ENCODE results near the gene RRBP1. TPM values are rescaled to one million over a fixed set of nuclear protein-coding genes. Genes with fewer than 3 reads are reported as not detected.

Gene RRBP1
- total and polyA plus RNA-seq, 4 donors = 106 to 208 (median 127) TPM

DNA sequence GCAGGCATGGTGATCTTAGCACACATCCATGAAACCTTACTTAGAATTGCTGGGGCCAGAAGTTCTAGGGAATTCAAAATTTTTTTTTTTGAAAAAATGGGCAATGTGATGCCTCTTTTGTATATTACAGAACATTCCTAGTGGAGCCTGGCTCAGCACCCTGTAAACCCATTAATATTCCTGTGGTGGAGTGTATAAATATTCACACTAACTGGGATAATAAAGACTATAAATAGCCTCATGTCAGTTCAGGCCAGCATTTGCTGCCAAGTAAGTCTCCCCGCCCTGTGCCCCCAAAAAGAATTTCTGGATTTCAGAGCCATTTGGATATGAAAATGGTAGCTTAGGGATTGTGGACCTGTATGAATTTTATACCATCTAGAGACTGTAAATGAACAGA, 32.6 kb upstream of the RRBP1 start:
- Histone ChIP-seq H3K9me3 (ENCODE audit: control insufficient read depth in 4 of 4, insufficient read depth in 3 of 4, low read length in 3 of 4) (no peaks in the 10 kb centered on the region), H3K36me3 (ENCODE audit: control insufficient read depth in 4 of 4, insufficient read depth in 4 of 4, low read length in 4 of 4) (no peaks in the 10 kb centered on the region), H3K4me3 (no peak overlapping the region), H3K4me1 (ENCODE audit: control insufficient read depth in 5 of 5, insufficient read depth in 5 of 5, low read length in 5 of 5) (peaks cover 0 to 26% (median 7%) of the 10 kb centered on the region in 5 donors), H3K27me3 (ENCODE audit: control insufficient read depth in 3 of 3, insufficient read depth in 3 of 3, low read length in 2 of 3) (no peaks in the 10 kb centered on the region), H3K27ac (ENCODE audit: low read depth in 1 of 2, low read length in 1 of 2) (no peak overlapping the region), H3K9ac (ENCODE audit: insufficient read depth in 1 of 2, low read length in 2 of 2) (no peak overlapping the region)
- ATAC-seq (ENCODE audit: insufficient read depth, low FRiP score) (no peak), DNase-seq (no peak)
- TF ChIP-seq, protein P1, sequence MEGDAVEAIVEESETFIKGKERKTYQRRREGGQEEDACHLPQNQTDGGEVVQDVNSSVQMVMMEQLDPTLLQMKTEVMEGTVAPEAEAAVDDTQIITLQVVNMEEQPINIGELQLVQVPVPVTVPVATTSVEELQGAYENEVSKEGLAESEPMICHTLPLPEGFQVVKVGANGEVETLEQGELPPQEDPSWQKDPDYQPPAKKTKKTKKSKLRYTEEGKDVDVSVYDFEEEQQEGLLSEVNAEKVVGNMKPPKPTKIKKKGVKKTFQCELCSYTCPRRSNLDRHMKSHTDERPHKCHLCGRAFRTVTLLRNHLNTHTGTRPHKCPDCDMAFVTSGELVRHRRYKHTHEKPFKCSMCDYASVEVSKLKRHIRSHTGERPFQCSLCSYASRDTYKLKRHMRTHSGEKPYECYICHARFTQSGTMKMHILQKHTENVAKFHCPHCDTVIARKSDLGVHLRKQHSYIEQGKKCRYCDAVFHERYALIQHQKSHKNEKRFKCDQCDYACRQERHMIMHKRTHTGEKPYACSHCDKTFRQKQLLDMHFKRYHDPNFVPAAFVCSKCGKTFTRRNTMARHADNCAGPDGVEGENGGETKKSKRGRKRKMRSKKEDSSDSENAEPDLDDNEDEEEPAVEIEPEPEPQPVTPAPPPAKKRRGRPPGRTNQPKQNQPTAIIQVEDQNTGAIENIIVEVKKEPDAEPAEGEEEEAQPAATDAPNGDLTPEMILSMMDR (IDR thresholded peaks at IDR 0.05; ENCODE audit: control extremely low read depth, extremely low read depth) = no peak
- 80 to 93% methylated on average over 1 of the region's 1 CpG for WGBS, 2 donors

DNA sequence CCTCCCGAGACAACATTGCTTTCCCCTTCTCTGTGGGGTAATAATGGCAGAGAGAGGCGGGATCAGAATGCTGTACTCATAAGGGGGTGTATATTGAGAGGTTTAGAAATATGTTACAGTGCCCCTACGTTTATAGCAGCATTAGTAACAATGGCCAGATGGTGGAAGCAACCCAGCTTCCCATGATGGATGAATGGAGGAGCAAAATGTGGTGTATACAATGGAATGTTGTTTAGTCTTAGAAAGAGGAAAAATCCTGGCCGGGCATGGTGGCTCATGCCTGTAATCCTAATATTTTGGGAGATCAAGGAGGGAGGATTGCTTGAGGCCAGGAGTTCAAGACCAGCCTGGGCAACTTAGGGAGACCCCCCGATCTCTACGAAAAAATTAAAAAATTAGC, 30.7 kb upstream of the RRBP1 start:
- TF ChIP-seq, protein P1 (IDR thresholded peaks at IDR 0.05; ENCODE audit: control extremely low read depth, extremely low read depth) = no peak
- H3K36me3 ChIP-seq (ENCODE audit: control insufficient read depth in 4 of 4, insufficient read depth in 4 of 4, low read length in 4 of 4) = no peaks in the 10 kb centered on the region
- H3K9ac ChIP-seq (ENCODE audit: insufficient read depth in 1 of 2, low read length in 2 of 2) = no peak overlapping the region
- DNase-seq = no peak
- no peak overlapping the region for H3K4me3 ChIP-seq
- H3K27me3 ChIP-seq (ENCODE audit: control insufficient read depth in 3 of 3, insufficient read depth in 3 of 3, low read length in 2 of 3) = no peaks in the 10 kb centered on the region
- ATAC-seq (ENCODE audit: insufficient read depth, low FRiP score) = no peak
- no peaks in the 10 kb centered on the region for H3K9me3 ChIP-seq (ENCODE audit: control insufficient read depth in 4 of 4, insufficient read depth in 3 of 4, low read length in 3 of 4)
- H3K4me1 ChIP-seq (ENCODE audit: control insufficient read depth in 5 of 5, insufficient read depth in 5 of 5, low read length in 5 of 5) = peaks cover 0 to 39% (median 9%) of the 10 kb centered on the region in 5 donors
- WGBS, 2 donors = 88 to 89% methylated on average over 6 of the region's 6 CpGs
- H3K27ac ChIP-seq (ENCODE audit: low read depth in 1 of 2, low read length in 1 of 2) = no peak overlapping the region

DNA sequence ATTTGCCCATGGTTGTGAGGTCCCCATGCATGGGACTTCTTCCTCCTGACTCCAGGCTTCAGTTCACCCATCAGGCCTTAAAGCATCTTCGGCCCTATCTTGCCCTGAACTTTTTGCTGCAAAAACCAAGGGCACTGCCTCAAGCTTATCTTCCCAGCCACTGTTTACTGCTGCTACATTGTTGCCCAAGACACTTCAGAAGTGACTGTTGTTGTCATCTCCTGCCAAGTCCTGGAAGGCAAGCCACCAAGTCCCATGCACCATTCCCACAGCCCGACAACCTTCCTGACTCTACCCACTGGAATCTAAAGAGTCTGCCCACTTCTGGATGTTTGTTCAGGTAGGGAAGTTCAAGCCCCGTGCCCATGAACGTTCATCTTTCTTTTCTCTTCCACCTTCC, 30.2 kb upstream of the RRBP1 start:
- Histone ChIP-seq H3K36me3 (ENCODE audit: control insufficient read depth in 4 of 4, insufficient read depth in 4 of 4, low read length in 4 of 4) (no peaks in the 10 kb centered on the region), H3K4me1 (ENCODE audit: control insufficient read depth in 5 of 5, insufficient read depth in 5 of 5, low read length in 5 of 5) (peaks cover 0 to 39% (median 9%) of the 10 kb centered on the region in 5 donors), H3K27ac (ENCODE audit: low read depth in 1 of 2, low read length in 1 of 2) (no peak overlapping the region), H3K9me3 (ENCODE audit: control insufficient read depth in 4 of 4, insufficient read depth in 3 of 4, low read length in 3 of 4) (no peaks in the 10 kb centered on the region), H3K4me3 (no peak overlapping the region), H3K27me3 (ENCODE audit: control insufficient read depth in 3 of 3, insufficient read depth in 3 of 3, low read length in 2 of 3) (no peaks in the 10 kb centered on the region), H3K9ac (ENCODE audit: insufficient read depth in 1 of 2, low read length in 2 of 2) (no peak overlapping the region)
- TF ChIP-seq, protein P1 (IDR thresholded peaks at IDR 0.05; ENCODE audit: control extremely low read depth, extremely low read depth) = no peak
- no peak for ATAC-seq (ENCODE audit: insufficient read depth, low FRiP score)
- no peak for DNase-seq
- 79 to 83% methylated on average over 4 of the region's 4 CpGs for WGBS, 2 donors

DNA sequence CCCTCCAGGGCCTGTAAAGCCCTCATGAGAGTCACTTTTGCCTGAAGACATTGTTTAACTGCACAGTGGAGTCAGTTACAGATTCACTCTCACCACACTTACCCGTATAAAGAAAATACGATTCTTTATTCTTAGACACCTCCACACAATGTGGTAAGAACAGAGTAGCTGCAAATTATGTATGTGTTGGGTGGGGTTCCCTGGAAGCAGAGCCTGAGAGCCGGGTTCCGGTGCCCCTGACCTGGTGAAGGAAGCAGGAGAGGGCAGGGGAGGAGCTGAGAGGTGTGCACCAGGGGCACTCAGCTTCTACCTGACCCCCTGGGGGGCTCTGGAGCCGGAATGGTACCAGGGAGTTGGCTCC, 29.2 kb upstream of the RRBP1 start:
- 85 to 87% methylated on average over 5 of the region's 5 CpGs for WGBS, 2 donors
- Histone ChIP-seq H3K4me3 (no peak overlapping the region), H3K27ac (ENCODE audit: low read depth in 1 of 2, low read length in 1 of 2) (no peak overlapping the region), H3K9me3 (ENCODE audit: control insufficient read depth in 4 of 4, insufficient read depth in 3 of 4, low read length in 3 of 4) (no peaks in the 10 kb centered on the region), H3K27me3 (ENCODE audit: control insufficient read depth in 3 of 3, insufficient read depth in 3 of 3, low read length in 2 of 3) (no peaks in the 10 kb centered on the region), H3K9ac (ENCODE audit: insufficient read depth in 1 of 2, low read length in 2 of 2) (no peak overlapping the region), H3K4me1 (ENCODE audit: control insufficient read depth in 5 of 5, insufficient read depth in 5 of 5, low read length in 5 of 5) (peaks cover 0 to 39% (median 9%) of the 10 kb centered on the region in 5 donors), H3K36me3 (ENCODE audit: control insufficient read depth in 4 of 4, insufficient read depth in 4 of 4, low read length in 4 of 4) (no peaks in the 10 kb centered on the region)
- TF ChIP-seq, protein P1 (IDR thresholded peaks at IDR 0.05; ENCODE audit: control extremely low read depth, extremely low read depth) = no peak
- ATAC-seq (ENCODE audit: insufficient read depth, low FRiP score) (no peak), DNase-seq (no peak)
